GM12878 (cell line): ENCODE data around the gene SHMT2. TPM values are rescaled to one million over a fixed set of nuclear protein-coding genes. Genes with fewer than 3 reads are reported as not detected.
A peak's percentile ranks its signal among the peaks of the same experiment; 100 is the strongest.

Source experiments
- E4F1 ChIP-seq: fragments of 450-650 bp; IDR thresholded peaks from 2 replicates; pipeline ENCODE4 v1.6.1; 2018; ENCODE audit warnings: borderline replicate concordance, mild to moderate bottlenecking; ENCODE audit not compliant: partially characterized antibody
- EED ChIP-seq: sonication (generic); IDR thresholded peaks from 2 replicates; pipeline ENCODE4 v1.6.1; 2016; ENCODE audit warnings: antibody characterized with exemption, low read depth
- HDGF ChIP-seq: fragments of 450-650 bp; IDR thresholded peaks from 2 replicates; pipeline ENCODE4 v1.6.1; 2016; ENCODE audit warnings: antibody characterized with exemption
- JUNB ChIP-seq: IDR thresholded peaks from 2 replicates; pipeline ENCODE4 v1.6.1; 2016; ENCODE audit warnings: antibody characterized with exemption, mild to moderate bottlenecking
- MYC ChIP-seq: IDR thresholded peaks from 2 replicates; pipeline ENCODE4 v1.6.1; 2011; ENCODE audit warnings: mild to moderate bottlenecking, low read length, moderate library complexity, inconsistent platforms; ENCODE audit not compliant: insufficient read depth, insufficient replicate concordance, insufficient read length, severe bottlenecking
- NFYA ChIP-seq: IDR thresholded peaks from 2 replicates; pipeline ENCODE4 v1.6.1; 2011; ENCODE audit warnings: low read depth, mild to moderate bottlenecking, low read length, improper control_type of control experiment, borderline replicate concordance
- NR2C1 ChIP-seq: fragments of 450-650 bp; IDR thresholded peaks from 2 replicates; pipeline ENCODE4 v1.6.1; 2017; ENCODE audit warnings: antibody characterized with exemption, mild to moderate bottlenecking, moderate library complexity
- RFX5 ChIP-seq: IDR thresholded peaks from 2 replicates; pipeline ENCODE4 v1.6.1; 2011; ENCODE audit warnings: low read depth, low read length, improper control_type of control experiment
- SRF ChIP-seq, 2 experiments: IDR thresholded peaks; 2 replicates each; pipeline ENCODE4 v1.6.1; 2011; ENCODE audit warnings: low read depth in 2 of 2, low read length in 2 of 2, mild to moderate bottlenecking in 1 of 2, moderate library complexity in 1 of 2
- TARDBP ChIP-seq: IDR thresholded peaks from 2 replicates; pipeline ENCODE4 v1.6.1; 2016; ENCODE audit warnings: borderline replicate concordance
- USF1 ChIP-seq: IDR thresholded peaks from 2 replicates; pipeline ENCODE4 v1.6.1; 2011; ENCODE audit warnings: borderline replicate concordance, low read depth, mild to moderate bottlenecking, moderate library complexity, mixed read lengths, low read length; ENCODE audit not compliant: insufficient read depth; ENCODE audit errors: extremely low read length
- YBX1 ChIP-seq: fragments of 450-650 bp; IDR thresholded peaks from 2 replicates; pipeline ENCODE4 v1.6.1; 2016; ENCODE audit warnings: antibody characterized with exemption
- YY1 ChIP-seq: IDR thresholded peaks from 2 replicates; pipeline ENCODE4 v1.6.1; 2011; ENCODE audit warnings: low read depth, mild to moderate bottlenecking, low read length
- polyA plus RNA-seq, 11 experiments: library from polyadenylated mRNA; depleted of rRNA in 4 of 11; unstranded in 6 of 11; stranded (reverse) in 5 of 11; fragments of >200 nt; fragmentation: Nextera tagmentation in 4 of 11; fragmentation: Illumina TruSeq in 1 of 11; extraction: Ambion mirVana in 4 of 11; extraction: Trizol in 1 of 11; gene quantifications; 1 replicate in 1 of 11; 2 replicates in 10 of 11; pipeline versions ENCODE4 v1.2.1 to v1.2.3, GENCODE V29; 2011 to 2016; ENCODE audit warnings: inconsistent platforms in 2 of 11, missing spikeins in 2 of 11, low read depth in 1 of 11
- total RNA-seq, 4 experiments: library from RNA; depleted of rRNA in 3 of 4; stranded (reverse); fragments of >200 nt in 3 of 4; fragmentation: Illumina TruSeq in 1 of 4; extraction: Trizol in 1 of 4; gene quantifications; 2 replicates each; pipeline versions ENCODE4 v1.2.1 to v1.2.3, GENCODE V29; 2013 to 2021
- TF ChIP-seq, protein P1 (sequence below): fragments of 450-650 bp; formaldehyde crosslinking; IDR thresholded peaks from 2 replicates; pipeline ENCODE4 v1.5.0; 2022; ENCODE audit warnings: mild to moderate bottlenecking, missing genetic modification characterization
- TF ChIP-seq, protein P2 (sequence below): IDR thresholded peaks from 2 replicates; pipeline ENCODE4 v1.6.1; 2012; ENCODE audit warnings: improper control_type of control experiment, low read depth, low read length; ENCODE audit not compliant: insufficient replicate concordance

The SHMT2 gene
- total and polyA plus RNA-seq, 10 of the 15 experiments (the other 5 are each of a cell fraction or from before 2014, with no cell fraction given): 57.0 to 292 (median 186) TPM

DNA sequence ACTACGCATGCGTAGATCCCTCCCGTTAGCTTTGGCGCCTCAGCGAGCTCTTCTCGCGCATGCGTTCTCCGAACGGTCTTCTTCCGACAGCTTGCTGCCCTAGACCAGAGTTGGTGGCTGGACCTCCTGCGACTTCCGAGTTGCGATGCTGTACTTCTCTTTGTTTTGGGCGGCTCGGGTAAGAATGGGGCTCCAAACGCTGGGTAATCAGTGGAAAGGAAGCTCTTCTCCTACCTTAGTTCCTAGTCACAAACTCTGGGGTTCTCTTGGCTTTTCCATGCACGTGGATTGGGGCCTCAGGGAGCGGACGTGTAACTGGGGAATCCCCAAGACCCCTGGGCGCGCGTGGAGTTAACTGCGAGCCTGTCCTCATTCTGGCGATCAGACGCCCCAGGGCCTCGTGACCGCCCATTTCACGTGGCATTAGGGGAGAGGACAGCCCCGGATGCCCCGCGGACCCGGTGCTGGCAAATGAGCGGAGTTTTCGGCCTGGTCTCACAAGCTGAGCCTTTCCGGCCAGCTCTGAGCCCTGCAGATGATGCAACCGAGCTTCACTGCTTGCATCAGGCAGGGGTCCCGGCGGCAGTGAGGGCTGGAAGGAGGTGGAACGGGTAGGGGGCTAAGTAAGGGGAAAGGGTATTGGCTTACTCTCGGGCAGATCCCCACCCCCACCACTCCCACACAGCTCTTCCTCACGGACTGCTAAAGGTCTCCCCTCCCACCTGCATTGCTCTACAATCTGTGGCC lies at the start of gene SHMT2 (continued):
- TF ChIP-seq YY1 (no peak), NR2C1 (no peak), NFYA (no peak), USF1 (peak; percentile 51), JUNB (no peak), E4F1 (no peak), MYC (peak; percentile 7), TARDBP (no peak), HDGF (peak; percentile 53; the same call in 1 of the 2 replicates), YBX1 (no peak), SRF (IDR thresholded peaks at IDR 0.05; ENCODE audit: low read depth in 2 of 2, low read length in 2 of 2) (no peak), EED (0 out of 2 replicates have a peak, but pooled peaks have one; percentile 29), RFX5 (no peak)
- TF ChIP-seq, protein P1, sequence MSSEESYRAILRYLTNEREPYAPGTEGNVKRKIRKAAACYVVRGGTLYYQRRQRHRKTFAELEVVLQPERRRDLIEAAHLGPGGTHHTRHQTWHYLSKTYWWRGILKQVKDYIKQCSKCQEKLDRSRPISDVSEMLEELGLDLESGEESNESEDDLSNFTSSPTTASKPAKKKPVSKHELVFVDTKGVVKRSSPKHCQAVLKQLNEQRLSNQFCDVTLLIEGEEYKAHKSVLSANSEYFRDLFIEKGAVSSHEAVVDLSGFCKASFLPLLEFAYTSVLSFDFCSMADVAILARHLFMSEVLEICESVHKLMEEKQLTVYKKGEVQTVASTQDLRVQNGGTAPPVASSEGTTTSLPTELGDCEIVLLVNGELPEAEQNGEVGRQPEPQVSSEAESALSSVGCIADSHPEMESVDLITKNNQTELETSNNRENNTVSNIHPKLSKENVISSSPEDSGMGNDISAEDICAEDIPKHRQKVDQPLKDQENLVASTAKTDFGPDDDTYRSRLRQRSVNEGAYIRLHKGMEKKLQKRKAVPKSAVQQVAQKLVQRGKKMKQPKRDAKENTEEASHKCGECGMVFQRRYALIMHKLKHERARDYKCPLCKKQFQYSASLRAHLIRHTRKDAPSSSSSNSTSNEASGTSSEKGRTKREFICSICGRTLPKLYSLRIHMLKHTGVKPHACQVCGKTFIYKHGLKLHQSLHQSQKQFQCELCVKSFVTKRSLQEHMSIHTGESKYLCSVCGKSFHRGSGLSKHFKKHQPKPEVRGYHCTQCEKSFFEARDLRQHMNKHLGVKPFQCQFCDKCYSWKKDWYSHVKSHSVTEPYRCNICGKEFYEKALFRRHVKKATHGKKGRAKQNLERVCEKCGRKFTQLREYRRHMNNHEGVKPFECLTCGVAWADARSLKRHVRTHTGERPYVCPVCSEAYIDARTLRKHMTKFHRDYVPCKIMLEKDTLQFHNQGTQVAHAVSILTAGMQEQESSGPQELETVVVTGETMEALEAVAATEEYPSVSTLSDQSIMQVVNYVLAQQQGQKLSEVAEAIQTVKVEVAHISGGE (CRISPR knock-in tag): no peak
- TF ChIP-seq, protein P2, sequence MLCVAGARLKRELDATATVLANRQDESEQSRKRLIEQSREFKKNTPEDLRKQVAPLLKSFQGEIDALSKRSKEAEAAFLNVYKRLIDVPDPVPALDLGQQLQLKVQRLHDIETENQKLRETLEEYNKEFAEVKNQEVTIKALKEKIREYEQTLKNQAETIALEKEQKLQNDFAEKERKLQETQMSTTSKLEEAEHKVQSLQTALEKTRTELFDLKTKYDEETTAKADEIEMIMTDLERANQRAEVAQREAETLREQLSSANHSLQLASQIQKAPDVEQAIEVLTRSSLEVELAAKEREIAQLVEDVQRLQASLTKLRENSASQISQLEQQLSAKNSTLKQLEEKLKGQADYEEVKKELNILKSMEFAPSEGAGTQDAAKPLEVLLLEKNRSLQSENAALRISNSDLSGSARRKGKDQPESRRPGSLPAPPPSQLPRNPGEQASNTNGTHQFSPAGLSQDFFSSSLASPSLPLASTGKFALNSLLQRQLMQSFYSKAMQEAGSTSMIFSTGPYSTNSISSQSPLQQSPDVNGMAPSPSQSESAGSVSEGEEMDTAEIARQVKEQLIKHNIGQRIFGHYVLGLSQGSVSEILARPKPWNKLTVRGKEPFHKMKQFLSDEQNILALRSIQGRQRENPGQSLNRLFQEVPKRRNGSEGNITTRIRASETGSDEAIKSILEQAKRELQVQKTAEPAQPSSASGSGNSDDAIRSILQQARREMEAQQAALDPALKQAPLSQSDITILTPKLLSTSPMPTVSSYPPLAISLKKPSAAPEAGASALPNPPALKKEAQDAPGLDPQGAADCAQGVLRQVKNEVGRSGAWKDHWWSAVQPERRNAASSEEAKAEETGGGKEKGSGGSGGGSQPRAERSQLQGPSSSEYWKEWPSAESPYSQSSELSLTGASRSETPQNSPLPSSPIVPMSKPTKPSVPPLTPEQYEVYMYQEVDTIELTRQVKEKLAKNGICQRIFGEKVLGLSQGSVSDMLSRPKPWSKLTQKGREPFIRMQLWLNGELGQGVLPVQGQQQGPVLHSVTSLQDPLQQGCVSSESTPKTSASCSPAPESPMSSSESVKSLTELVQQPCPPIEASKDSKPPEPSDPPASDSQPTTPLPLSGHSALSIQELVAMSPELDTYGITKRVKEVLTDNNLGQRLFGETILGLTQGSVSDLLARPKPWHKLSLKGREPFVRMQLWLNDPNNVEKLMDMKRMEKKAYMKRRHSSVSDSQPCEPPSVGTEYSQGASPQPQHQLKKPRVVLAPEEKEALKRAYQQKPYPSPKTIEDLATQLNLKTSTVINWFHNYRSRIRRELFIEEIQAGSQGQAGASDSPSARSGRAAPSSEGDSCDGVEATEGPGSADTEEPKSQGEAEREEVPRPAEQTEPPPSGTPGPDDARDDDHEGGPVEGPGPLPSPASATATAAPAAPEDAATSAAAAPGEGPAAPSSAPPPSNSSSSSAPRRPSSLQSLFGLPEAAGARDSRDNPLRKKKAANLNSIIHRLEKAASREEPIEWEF: no peak
